Hepatocyte (in vitro differentiated cells): ENCODE results near the gene NOL3. TPM values are rescaled to one million over a fixed set of nuclear protein-coding genes. Genes with fewer than 3 reads are reported as not detected.

Source experiments
- DNase-seq: peaks from one replicate; pipeline ENCODE4 v3.0.0-alpha.2; 2016; ENCODE audit warnings: low spot score
- H2AFZ ChIP-seq: fragments of 200-600 bp; sonication (generic); 2 replicates; pipeline ENCODE4 v1.6.0; 2016; ENCODE audit warnings: antibody characterized with exemption, mild to moderate bottlenecking
- H3K27ac ChIP-seq: fragments of 200-600 bp; sonication (generic); 2 replicates; pipeline ENCODE4 v1.5.1; 2016; ENCODE audit warnings: mild to moderate bottlenecking
- H3K27me3 ChIP-seq: fragments of 200-600 bp; sonication (generic); 2 replicates; pipeline ENCODE4 v1.6.1; 2016
- H3K36me3 ChIP-seq: fragments of 200-600 bp; sonication (generic); replicated peaks from 2 replicates; pipeline ENCODE4 v1.5.1; 2016; ENCODE audit warnings: low read depth; ENCODE audit not compliant: insufficient read depth
- H3K4me1 ChIP-seq: fragments of 200-600 bp; sonication (generic); 2 replicates; pipeline ENCODE4 v1.5.1; 2016; ENCODE audit warnings: mild to moderate bottlenecking, moderate library complexity; ENCODE audit not compliant: insufficient read depth
- H3K4me2 ChIP-seq: fragments of 200-600 bp; sonication (generic); 2 replicates; pipeline ENCODE4 v1.6.0; 2016
- H3K4me3 ChIP-seq: fragments of 200-600 bp; sonication (generic); 2 replicates; pipeline ENCODE4 v1.5.1; 2016; ENCODE audit warnings: mild to moderate bottlenecking
- H3K79me2 ChIP-seq: fragments of 200-600 bp; sonication (generic); 2 replicates; pipeline ENCODE4 v1.6.0; 2017; ENCODE audit warnings: mild to moderate bottlenecking
- H3K9me2 ChIP-seq: fragments of 200-600 bp; sonication (generic); replicated peaks from 2 replicates; pipeline ENCODE4 v1.6.0; 2017; ENCODE audit warnings: mild to moderate bottlenecking; ENCODE audit not compliant: insufficient read depth
- H3K9me3 ChIP-seq: fragments of 200-600 bp; sonication (generic); 2 replicates; pipeline ENCODE4 v1.5.1; 2016; ENCODE audit warnings: low read depth, mild to moderate bottlenecking
- H4K20me1 ChIP-seq: fragments of 200-600 bp; sonication (generic); 2 replicates; pipeline ENCODE4 v1.6.0; 2016; ENCODE audit warnings: mild to moderate bottlenecking; ENCODE audit not compliant: insufficient read depth, poor library complexity, severe bottlenecking
- EZH2 ChIP-seq: fragments of 200-600 bp; sonication (generic); IDR thresholded peaks from 2 replicates; pipeline ENCODE4 v1.6.1; 2016; ENCODE audit warnings: antibody characterized with exemption, mild to moderate bottlenecking, borderline replicate concordance
- EZH2phosphoT487 ChIP-seq: fragments of 200-600 bp; sonication (generic); IDR thresholded peaks from one replicate; pipeline ENCODE4 v1.6.1; 2018; ENCODE audit warnings: antibody characterized with exemption, mild to moderate bottlenecking, low read depth, moderate library complexity; ENCODE audit not compliant: unreplicated experiment, severe bottlenecking
- WGBS: methylation state at CpG from one replicate; pipeline ENCODE4 v1.1.6; 2016; ENCODE audit warnings: low lambda C conversion rate; ENCODE audit errors: missing lambda C conversion rate; 5-methylcytosine and 5-hydroxymethylcytosine counted together
- polyA plus RNA-seq: library from polyadenylated mRNA; unstranded; fragments of >200 nt; fragmentation: Nextera tagmentation; extraction: Ambion mirVana; gene quantifications from 2 replicates; pipeline ENCODE4 v1.2.1, GENCODE V29; 2016
- total RNA-seq: library from RNA; depleted of rRNA; stranded (reverse); fragments of >200 nt; gene quantifications from 2 replicates; pipeline ENCODE4 v1.2.3, GENCODE V29; 2014
- TF ChIP-seq, protein P1 (sequence below): fragments of 200-600 bp; sonication (generic); IDR thresholded peaks from 2 replicates; pipeline ENCODE4 v1.5.1; 2016; ENCODE audit warnings: antibody characterized with exemption, mild to moderate bottlenecking; ENCODE audit not compliant: poor library complexity

The NOL3 gene
- total and polyA plus RNA-seq, 2 experiments from 2014 or later = 9.3 to 10.9 TPM

DNA sequence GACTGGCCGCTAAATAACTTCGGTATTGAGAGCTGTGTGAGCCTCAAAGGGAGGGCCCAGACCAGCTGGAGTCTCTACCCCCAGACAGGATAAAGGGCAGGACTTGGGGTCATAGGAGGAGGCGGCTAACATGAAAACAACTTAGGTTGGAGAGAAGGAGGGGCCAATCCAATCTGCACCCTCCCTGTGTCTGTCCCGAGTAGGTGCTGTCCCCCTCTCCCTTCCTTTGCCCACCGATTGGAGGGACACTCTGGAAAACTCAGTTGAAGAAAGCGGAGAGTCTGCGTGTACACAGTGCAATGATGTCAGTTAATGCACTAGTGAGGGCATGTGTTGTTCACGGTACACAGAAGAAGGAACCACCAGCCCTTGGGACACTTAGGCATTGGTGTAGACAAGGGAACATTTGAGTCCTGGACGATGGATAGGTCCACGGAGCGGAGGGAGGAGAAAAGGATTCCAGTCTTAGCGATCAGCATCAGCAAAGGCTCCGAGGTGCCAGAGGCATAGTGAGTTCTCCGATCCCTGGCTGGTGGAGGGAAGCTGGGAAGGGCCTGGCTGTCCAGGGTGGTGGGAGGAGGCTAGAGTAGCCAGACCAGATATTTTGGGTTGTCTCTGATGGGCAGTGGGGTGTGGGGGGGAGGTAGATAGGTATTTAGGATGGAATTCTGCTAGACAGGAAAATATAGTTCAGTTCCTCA lies 761 bp downstream of the NOL3 start:
- DNase-seq = no peak
- Histone ChIP-seq H3K4me1 (peaks cover 24% of the 10 kb centered on the region), H3K36me3 (no peaks in the 10 kb centered on the region), H3K9me3 (no peaks in the 10 kb centered on the region), H3K27me3 (peaks cover 27% of the 10 kb centered on the region), H3K27ac (peak overlapping the region; percentile 82), H3K4me2 (peak overlapping the region; percentile 97), H4K20me1 (no peaks in the 10 kb centered on the region), H3K9me2 (no peaks in the 10 kb centered on the region), H3K4me3 (peak overlapping the region; percentile 69), H3K79me2 (no peaks in the 10 kb centered on the region), H2AFZ (peak overlapping the region; percentile 91)
- 48% methylated on average over 14 of the region's 14 CpGs for WGBS
- no peak for TF ChIP-seq EZH2phosphoT487
- no peak for TF ChIP-seq EZH2
- TF ChIP-seq, protein P1, sequence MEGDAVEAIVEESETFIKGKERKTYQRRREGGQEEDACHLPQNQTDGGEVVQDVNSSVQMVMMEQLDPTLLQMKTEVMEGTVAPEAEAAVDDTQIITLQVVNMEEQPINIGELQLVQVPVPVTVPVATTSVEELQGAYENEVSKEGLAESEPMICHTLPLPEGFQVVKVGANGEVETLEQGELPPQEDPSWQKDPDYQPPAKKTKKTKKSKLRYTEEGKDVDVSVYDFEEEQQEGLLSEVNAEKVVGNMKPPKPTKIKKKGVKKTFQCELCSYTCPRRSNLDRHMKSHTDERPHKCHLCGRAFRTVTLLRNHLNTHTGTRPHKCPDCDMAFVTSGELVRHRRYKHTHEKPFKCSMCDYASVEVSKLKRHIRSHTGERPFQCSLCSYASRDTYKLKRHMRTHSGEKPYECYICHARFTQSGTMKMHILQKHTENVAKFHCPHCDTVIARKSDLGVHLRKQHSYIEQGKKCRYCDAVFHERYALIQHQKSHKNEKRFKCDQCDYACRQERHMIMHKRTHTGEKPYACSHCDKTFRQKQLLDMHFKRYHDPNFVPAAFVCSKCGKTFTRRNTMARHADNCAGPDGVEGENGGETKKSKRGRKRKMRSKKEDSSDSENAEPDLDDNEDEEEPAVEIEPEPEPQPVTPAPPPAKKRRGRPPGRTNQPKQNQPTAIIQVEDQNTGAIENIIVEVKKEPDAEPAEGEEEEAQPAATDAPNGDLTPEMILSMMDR = no peak

- peak overlapping the region; percentile 87 for H2AFZ ChIP-seq
Measured at GRCh38 chr16:67173323-67173722, 3.0 kb downstream of the NOL3 start.

DNA sequence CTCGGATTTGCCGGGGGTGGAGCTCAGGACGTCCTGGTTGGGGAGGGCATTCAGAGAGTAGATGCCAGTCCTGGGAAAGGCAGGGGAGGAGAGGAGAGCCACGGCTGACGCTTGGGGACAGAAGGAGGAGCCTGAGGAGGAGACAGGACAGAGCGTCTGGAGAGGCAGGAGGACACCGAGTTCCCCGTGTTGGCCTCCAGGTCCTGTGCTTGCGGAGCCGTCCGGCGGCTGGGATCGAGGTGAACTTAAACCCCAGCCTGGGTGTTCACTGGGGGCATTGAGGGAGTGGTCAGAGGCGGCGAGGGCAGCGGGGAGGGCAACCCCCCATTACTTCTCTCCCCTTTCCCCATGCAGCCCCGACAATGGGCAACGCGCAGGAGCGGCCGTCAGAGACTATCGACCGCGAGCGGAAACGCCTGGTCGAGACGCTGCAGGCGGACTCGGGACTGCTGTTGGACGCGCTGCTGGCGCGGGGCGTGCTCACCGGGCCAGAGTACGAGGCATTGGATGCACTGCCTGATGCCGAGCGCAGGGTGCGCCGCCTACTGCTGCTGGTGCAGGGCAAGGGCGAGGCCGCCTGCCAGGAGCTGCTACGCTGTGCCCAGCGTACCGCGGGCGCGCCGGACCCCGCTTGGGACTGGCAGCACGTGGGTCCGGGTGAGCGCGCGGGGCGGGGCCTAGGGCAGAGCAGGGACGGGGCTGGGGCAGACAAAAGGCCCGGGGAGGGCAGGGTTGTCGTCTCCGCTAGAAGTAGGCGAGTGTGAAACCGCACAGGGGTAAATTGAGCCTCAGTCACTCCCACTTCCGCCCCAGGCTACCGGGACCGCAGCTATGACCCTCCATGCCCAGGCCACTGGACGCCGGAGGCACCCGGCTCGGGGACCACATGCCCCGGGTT lies 3.7 kb downstream of the NOL3 start:
- no peaks in the 10 kb centered on the region for H3K79me2 ChIP-seq
- H3K9me2 ChIP-seq = no peaks in the 10 kb centered on the region
- TF ChIP-seq, protein P1 = peak; percentile 22
- TF ChIP-seq EZH2phosphoT487 (no peak), EZH2 (no peak)
- peak overlapping the region; percentile 33 for H3K4me3 ChIP-seq
- H4K20me1 ChIP-seq = peaks cover 2% of the 10 kb centered on the region
- peak overlapping the region; percentile 87 for H2AFZ ChIP-seq
- no peaks in the 10 kb centered on the region for H3K9me3 ChIP-seq
- DNase-seq = peak; percentile 92
- no peaks in the 10 kb centered on the region for H3K36me3 ChIP-seq
- 4% methylated on average over 53 of the region's 71 CpGs for WGBS
- H3K27me3 ChIP-seq = no peaks in the 10 kb centered on the region
- peak overlapping the region; percentile 57 for H3K27ac ChIP-seq
- H3K4me2 ChIP-seq = peak overlapping the region; percentile 94
- peaks cover 31% of the 10 kb centered on the region for H3K4me1 ChIP-seq

More at GRCh38 chr16:67173323-67173722, 3.0 kb downstream of the NOL3 start:
- Histone ChIP-seq H3K79me2 (no peaks in the 10 kb centered on the region), H3K36me3 (no peaks in the 10 kb centered on the region), H3K27ac (peak overlapping the region; percentile 57), H3K4me2 (peak overlapping the region; percentile 94), H3K9me3 (no peaks in the 10 kb centered on the region), H3K4me1 (peaks cover 29% of the 10 kb centered on the region), H3K9me2 (no peaks in the 10 kb centered on the region), H3K27me3 (peaks cover 5% of the 10 kb centered on the region), H4K20me1 (no peaks in the 10 kb centered on the region), H3K4me3 (no peak overlapping the region)
- no peak for DNase-seq
- WGBS = 67% methylated on average over 1 of the region's 1 CpG
- TF ChIP-seq, protein P1 = no peak
- TF ChIP-seq EZH2 = no peak
- no peak for TF ChIP-seq EZH2phosphoT487
